ENCODE results near the gene ATP6V1B1. TPM values are rescaled to one million over a fixed set of nuclear protein-coding genes. Genes with fewer than 3 reads are reported as not detected.

ATP6V1B1 gene
- total and polyA plus RNA-seq, 9 of the 15 experiments (the other 6 are each of a cell fraction or from before 2014, with no cell fraction given): not detected

- BruUV-seq (replicated peaks): no TSS peak
- intact Hi-C loops (cut with micrococcal nuclease) (no loop called here), in situ Hi-C loops (cut with MboI) (no loop called here)
- Histone ChIP-seq H3K9ac (ENCODE audit: insufficient read depth in 1 of 2, low read depth in 2 of 2, low read length in 2 of 2) (no peak overlapping the region), H4K20me1 (replicated peaks; ENCODE audit: control insufficient read depth, insufficient read depth, low read length) (no peaks in the 10 kb centered on the region), H3K27ac (ENCODE audit: extremely low read depth, low read depth, low read length) (no peak overlapping the region), H2AFZ (ENCODE audit: low read depth, low read length) (no peak overlapping the region), H3K27me3 (ENCODE audit: control insufficient read depth in 2 of 2, insufficient read depth in 2 of 2, low read length in 2 of 2) (peaks cover 10 to 67% of the 10 kb centered on the region in 2 experiments; a peak in 3 of 5 replicates), H3K9me1 (ENCODE audit: control insufficient read depth, insufficient read depth, low read length) (peaks cover 7% of the 10 kb centered on the region), H3K79me2 (ENCODE audit: control insufficient read depth, insufficient read depth, low read length) (no peaks in the 10 kb centered on the region), H3K4me1 (replicated peaks in 1 of 2; ENCODE audit: control insufficient read depth in 2 of 2, insufficient read depth in 2 of 2, low read length in 2 of 2) (peaks cover 0 to 9% of the 10 kb centered on the region in 2 experiments; a peak in 2 of 5 replicates), H3K4me2 (ENCODE audit: insufficient read depth, low read length) (no peak overlapping the region), H3K36me3 (ENCODE audit: control insufficient read depth, insufficient read depth, low read length) (no peaks in the 10 kb centered on the region), H3K9me3 (replicated peaks; ENCODE audit: control insufficient read depth, insufficient read depth, low read depth, low read length) (no peaks in the 10 kb centered on the region), H3K4me3 (no peak overlapping the region)
- POLR2A ChIA-PET: interaction anchor here (0.6 kb wide), 1 partner anchor 39 kb away, joined by 4 read pairs; no protein-coding TSS in a partner anchor
- FAIRE-seq: no peak
- DNase-seq (ENCODE audit: extremely low read depth in 1 of 4, low spot score in 3 of 4): no peak
- ATAC-seq: no peak
- CTCF ChIA-PET (ENCODE audit: low intra/inter-chr PET ratio): no interaction called here
- 0% methylated on average over 1 of the region's 1 CpG for WGBS (ENCODE audit: insufficient coverage, low coverage, missing lambda C conversion rate)
- TF ChIP-seq XRCC3 (IDR thresholded peaks at IDR 0.05) (no peak), BRD4 (IDR thresholded peaks at IDR 0.05) (no peak), MEF2A (IDR thresholded peaks at IDR 0.05; ENCODE audit: control insufficient read depth, low read depth, low read length) (no peak), ZNF134 (CRISPR knock-in tag; conservative IDR thresholded peaks at IDR 0.05) (no peak), ZBTB2 (IDR thresholded peaks at IDR 0.05) (no peak), MAZ (CRISPR knock-in tag; conservative IDR thresholded peaks at IDR 0.05 in 1 of 2, IDR thresholded peaks at IDR 0.05 in 1 of 2) (no peak), RAD51 (IDR thresholded peaks at IDR 0.05; ENCODE audit: borderline replicate concordance, low read depth) (no peak), ZHX1 (conservative IDR thresholded peaks at IDR 0.05; ENCODE audit: low read length) (no peak), REST (IDR thresholded peaks at IDR 0.05; ENCODE audit: borderline replicate concordance) (no peak), REST (CRISPR knock-in tag; IDR thresholded peaks at IDR 0.05; ENCODE audit: low read depth) (no peak), ZNF707 (CRISPR knock-in tag; conservative IDR thresholded peaks at IDR 0.05) (no peak)
Measured at GRCh38 chr2:70934981-70935380, 719 bp upstream of the ATP6V1B1 start.
